Breast epithelium (tissue), 4 donors: ENCODE measurements around the gene PCDHGA3. TPM values are rescaled to one million over a fixed set of nuclear protein-coding genes. Genes with fewer than 3 reads are reported as not detected.
A peak's percentile ranks its signal among the peaks of the same experiment; 100 is the strongest.
"Not testable (repeated sequence)": the region's sequence is repeated elsewhere in the genome, so short reads cannot be mapped to it uniquely, and the experiment has no call there.

Experiments used
- DNase-seq, 2 donors: peaks; one replicate each; pipeline ENCODE4 v3.0.0-alpha.2; 2019; ENCODE audit warnings: low spot score in 2 of 2
- H3K27ac ChIP-seq, 2 donors: fragments of 200-600 bp; sonication (generic) in 1 of 2; one replicate each; pipeline ENCODE4 v1.5.1; 2016 to 2019; ENCODE audit warnings: mild to moderate bottlenecking in 1 of 2
- H3K27me3 ChIP-seq, 2 donors: fragments of 200-600 bp; sonication (generic) in 1 of 2; one replicate each; pipeline versions ENCODE4 v1.5.1 to v1.6.0; 2017 to 2019; ENCODE audit warnings: control low read depth in 1 of 2, mild to moderate bottlenecking in 1 of 2
- H3K36me3 ChIP-seq: fragments of 200-600 bp; one replicate; pipeline ENCODE4 v1.5.1; 2019
- H3K4me1 ChIP-seq, 2 donors: fragments of 200-600 bp; sonication (generic); one replicate each; pipeline ENCODE4 v1.5.1; 2016 to 2019; ENCODE audit warnings: control low read depth in 1 of 2
- H3K4me3 ChIP-seq, 3 donors: fragments of 200-600 bp; sonication (generic); 1 replicate in 2 of 3; 2 replicates in 1 of 3; pipeline ENCODE4 v1.5.1; 2016 to 2019; ENCODE audit warnings: mild to moderate bottlenecking in 3 of 3, moderate library complexity in 2 of 3
- H3K9me3 ChIP-seq, 2 donors: fragments of 200-600 bp; sonication (generic) in 1 of 2; one replicate each; pipeline ENCODE4 v1.5.1; 2016 to 2019; ENCODE audit warnings: control low read depth in 1 of 2
- CTCF ChIP-seq, 3 donors: fragments of 450-650 bp; IDR thresholded peaks; one replicate each; pipeline ENCODE4 v1.5.1; 2016 to 2017; ENCODE audit warnings: antibody characterized with exemption in 3 of 3, mild to moderate bottlenecking in 3 of 3, moderate library complexity in 3 of 3
- POLR2A ChIP-seq: fragments of 450-650 bp; IDR thresholded peaks from one replicate; pipeline ENCODE4 v1.6.1; 2016; ENCODE audit warnings: antibody characterized with exemption, mild to moderate bottlenecking, moderate library complexity
- POLR2AphosphoS5 ChIP-seq, 3 donors: sonication (generic); formaldehyde crosslinking; IDR thresholded peaks; one replicate each; pipeline ENCODE4 v1.6.1; 2017; ENCODE audit warnings: antibody characterized with exemption in 3 of 3
- intact Hi-C: fragments of 100-400 bp; cut with DNase I; formaldehyde crosslinking; loops from one replicate; pipeline ENCODE4 v1.15.1; 2023; ENCODE audit warnings: low total_unique reads
- total RNA-seq, 3 donors: library from RNA; depleted of rRNA; stranded (reverse); fragments of >200 nt; gene quantifications; one replicate each; pipeline ENCODE4 v1.1.0, GENCODE V29; 2016

The PCDHGA3 gene
- total RNA-seq, 3 donors from 2014 or later = 4.3 to 5.9 (median 5.0) TPM

- H3K27me3 ChIP-seq = no peaks in the 10 kb centered on the region
- intact Hi-C loops = no loop called here
- no peak for DNase-seq
- peak overlapping the region in 1 of 3 donors; percentile 20 for H3K4me3 ChIP-seq
- H3K27ac ChIP-seq = no peak overlapping the region
- TF ChIP-seq CTCF (IDR thresholded peaks at IDR 0.05) = no peak
- no peak for TF ChIP-seq POLR2A
- no peak for TF ChIP-seq POLR2AphosphoS5 (IDR thresholded peaks at IDR 0.05)
- no peaks in the 10 kb centered on the region for H3K36me3 ChIP-seq
- no peaks in the 10 kb centered on the region for H3K4me1 ChIP-seq
- peaks cover 80 to 95% of the 10 kb centered on the region in 2 donors for H3K9me3 ChIP-seq
These were observed 45.0 kb downstream of the PCDHGA3 start for GRCh38 chr5:141388661-141389060.

GRCh38 chr5:141389153-141390042, 45.8 kb downstream of the PCDHGA3 start:
- DNase-seq = no peak
- no peaks in the 10 kb centered on the region for H3K36me3 ChIP-seq
- peak overlapping the region in 1 of 3 donors; percentile 20 for H3K4me3 ChIP-seq
- peaks cover 80 to 95% of the 10 kb centered on the region in 2 donors for H3K9me3 ChIP-seq
- TF ChIP-seq CTCF (IDR thresholded peaks at IDR 0.05) (no peak), POLR2A (no peak), POLR2AphosphoS5 (IDR thresholded peaks at IDR 0.05) (no peak)
- intact Hi-C loops = no loop called here
- H3K27me3 ChIP-seq = no peaks in the 10 kb centered on the region
- H3K4me1 ChIP-seq = no peaks in the 10 kb centered on the region
- no peak overlapping the region for H3K27ac ChIP-seq

- H3K27ac ChIP-seq = no peak within 1 kb of the TSS
- no peaks in the 10 kb centered on the region for H3K4me1 ChIP-seq
- no peaks in the 10 kb centered on the region for H3K27me3 ChIP-seq
- DNase-seq = no peak
- intact Hi-C loops = no loop called here
- peaks cover 80 to 96% of the 10 kb centered on the region in 2 donors for H3K9me3 ChIP-seq
- no peak within 1 kb of the TSS for H3K4me3 ChIP-seq
- TF ChIP-seq POLR2A (no peak), POLR2AphosphoS5 (IDR thresholded peaks at IDR 0.05) (no peak), CTCF (IDR thresholded peaks at IDR 0.05) (no peak)
- H3K36me3 ChIP-seq = no peaks in the 10 kb centered on the region
These were observed 49.0 kb downstream of the PCDHGA3 start, which contains the start of gene PCDHGA8 for GRCh38 chr5:141392429-141393198. TSS of gene PCDHGA8 (plus strand) at chr5:141392633. CDS start at chr5:141392814, 181 bp downstream.

- Histone ChIP-seq H3K36me3 (no peaks in the 10 kb centered on the region), H3K27ac (no peak overlapping the region), H3K4me1 (no peaks in the 10 kb centered on the region), H3K9me3 (peaks cover 81 to 96% of the 10 kb centered on the region in 2 donors), H3K27me3 (no peaks in the 10 kb centered on the region), H3K4me3 (no peak overlapping the region)
- TF ChIP-seq POLR2A (no peak), POLR2AphosphoS5 (IDR thresholded peaks at IDR 0.05) (no peak), CTCF (IDR thresholded peaks at IDR 0.05) (no peak)
- intact Hi-C loops = no loop called here
- DNase-seq = no peak
These were observed 49.6 kb downstream of the PCDHGA3 start for GRCh38 chr5:141393267-141393666.

GRCh38 chr5:141394401-141395187, 51.0 kb downstream of the PCDHGA3 start:
- Histone ChIP-seq H3K9me3 (peaks cover 81 to 95% of the 10 kb centered on the region in 2 donors), H3K4me3 (peak overlapping the region in 1 of 3 donors; percentile 30)
- DNase-seq, H3K4me1 ChIP-seq, H3K36me3 ChIP-seq, H3K27me3 ChIP-seq, H3K27ac ChIP-seq, intact Hi-C loops: not testable (repeated sequence)
